SK-N-SH (cell line): ENCODE measurements around the gene METTL1. TPM values are rescaled to one million over a fixed set of nuclear protein-coding genes. Genes with fewer than 3 reads are reported as not detected.

Source experiments
- CTCF ChIA-PET: fragments of 300-600, 350-600 bp; formaldehyde crosslinking; extraction: SDS; loops from one replicate; lab custom pipeline; 2021; lab: Yijun Ruan, JAX
- POLR2A ChIA-PET: fragments of 350-600 bp; sonication (Branson Sonifier 250); formaldehyde crosslinking; extraction: SDS; loops from one replicate; lab custom pipeline; 2020; ENCODE audit warnings: antibody characterized with exemption, inconsistent platforms; lab: Yijun Ruan, JAX
- DNase-seq: peaks from one replicate; pipeline ENCODE4 v3.0.0; 2012
- H2AFZ ChIP-seq: fragments of 200-600 bp; sonication (generic); 2 replicates; pipeline ENCODE4 v1.8.1; 2016; ENCODE audit warnings: antibody characterized with exemption, mild to moderate bottlenecking, low read depth
- H3F3A ChIP-seq: fragments of 200-600 bp; sonication (generic); replicated peaks from 2 replicates; pipeline ENCODE3; 2016; ENCODE audit warnings: antibody characterized with exemption, mild to moderate bottlenecking; ENCODE audit not compliant: insufficient read depth
- H3K27ac ChIP-seq, 2 experiments: fragments of 200-500 bp in 1 of 2; fragments of 200-600 bp in 1 of 2; sonication (Bioruptor generic) in 1 of 2; sonication (generic), shearing (Covaris generic) in 1 of 2; 2 replicates each; pipeline versions ENCODE4 v1.5.1 to v1.6.1; 2014 to 2016; ENCODE audit warnings: low read depth in 2 of 2, inconsistent platforms in 1 of 2, low read length in 1 of 2, mild to moderate bottlenecking in 1 of 2, mixed read lengths in 1 of 2
- H3K27me3 ChIP-seq: fragments of 200-600 bp; sonication (generic), shearing (Covaris generic); 2 replicates; pipeline ENCODE4 v1.6.1; 2016; ENCODE audit warnings: mixed run types; ENCODE audit not compliant: insufficient read depth
- H3K36me3 ChIP-seq, 2 experiments: fragments of 200-500 bp in 1 of 2; fragments of 200-600 bp in 1 of 2; sonication (Bioruptor generic) in 1 of 2; sonication (generic) in 1 of 2; replicated peaks in 1 of 2; 2 replicates each; pipeline versions ENCODE3 to v1.5.1; 2014 to 2016; ENCODE audit warnings: low read length in 1 of 2, mild to moderate bottlenecking in 1 of 2; ENCODE audit not compliant: insufficient read depth in 2 of 2, control insufficient read depth in 1 of 2
- H3K4me1 ChIP-seq, 2 experiments: fragments of 200-500 bp in 1 of 2; fragments of 200-600 bp in 1 of 2; sonication (Bioruptor generic) in 1 of 2; sonication (generic), shearing (Covaris generic) in 1 of 2; 2 replicates each; pipeline versions ENCODE4 v1.5.1 to v1.6.1; 2014 to 2016; ENCODE audit warnings: low read depth in 1 of 2, low read length in 1 of 2, mixed run types in 1 of 2; ENCODE audit not compliant: insufficient read depth in 2 of 2, control insufficient read depth in 1 of 2
- H3K4me2 ChIP-seq: fragments of 200-600 bp; sonication (generic), shearing (Covaris generic); 2 replicates; pipeline ENCODE4 v1.6.1; 2017; ENCODE audit warnings: mixed run types
- H3K4me3 ChIP-seq, 2 experiments: fragments of 200-500 bp in 1 of 2; fragments of 200-600 bp in 1 of 2; sonication (Bioruptor generic) in 1 of 2; sonication (generic), shearing (Covaris generic) in 1 of 2; 2 replicates each; pipeline versions ENCODE4 v1.5.1 to v1.8.1; 2014 to 2016; ENCODE audit warnings: low read depth in 2 of 2, inconsistent platforms in 1 of 2, low read length in 1 of 2, mild to moderate bottlenecking in 1 of 2, mixed read lengths in 1 of 2, moderate library complexity in 1 of 2
- H3K79me2 ChIP-seq: fragments of 200-600 bp; sonication (generic); 2 replicates; pipeline ENCODE4 v1.8.1; 2017; ENCODE audit warnings: mild to moderate bottlenecking; ENCODE audit not compliant: insufficient read depth
- H3K9ac ChIP-seq: fragments of 200-600 bp; sonication (generic); 2 replicates; pipeline ENCODE4 v1.6.1; 2017; ENCODE audit warnings: mixed run types
- H3K9me2 ChIP-seq: fragments of 200-600 bp; sonication (generic); 2 replicates; pipeline ENCODE4 v1.6.1; 2017; ENCODE audit warnings: mixed run types
- H3K9me3 ChIP-seq: fragments of 200-600 bp; sonication (generic); 2 replicates; pipeline ENCODE4 v1.6.1; 2017; ENCODE audit warnings: mixed run types, mild to moderate bottlenecking, moderate library complexity
- H4K20me1 ChIP-seq: fragments of 200-600 bp; sonication (generic); 2 replicates; pipeline ENCODE4 v1.6.1; 2017; ENCODE audit warnings: mild to moderate bottlenecking, mixed run types; ENCODE audit not compliant: insufficient read depth
- EP300 ChIP-seq, 2 experiments: IDR thresholded peaks; 2 replicates each; pipeline versions ENCODE4 v1.4.0 to v1.6.1; 2012; ENCODE audit warnings: borderline replicate concordance in 1 of 2, low read depth in 1 of 2, low read length in 1 of 2
- EZH2phosphoT487 ChIP-seq: fragments of 200-600 bp; sonication (generic); IDR thresholded peaks from 2 replicates; pipeline ENCODE4 v1.6.1; 2017; ENCODE audit warnings: low read depth, mixed run types, mild to moderate bottlenecking, antibody characterized with exemption, moderate library complexity, borderline replicate concordance
- FOXJ3 ChIP-seq: sonication (generic); formaldehyde crosslinking; IDR thresholded peaks from 2 replicates; pipeline ENCODE4 v1.5.1; 2020; ENCODE audit warnings: mild to moderate bottlenecking, missing genetic modification reagents
- GATA2 ChIP-seq: sonication (generic); formaldehyde crosslinking; IDR thresholded peaks from 2 replicates; pipeline ENCODE4 v1.5.0; 2020; ENCODE audit warnings: mild to moderate bottlenecking, missing genetic modification reagents
- POLR2AphosphoS5 ChIP-seq: IDR thresholded peaks from 2 replicates; pipeline ENCODE4 v1.6.1; 2012; ENCODE audit warnings: low read depth, low read length
- RFX5 ChIP-seq: IDR thresholded peaks from 2 replicates; pipeline ENCODE4 v1.6.1; 2012; ENCODE audit warnings: mild to moderate bottlenecking, improper control_type of control experiment, low read length
- SMC3 ChIP-seq: IDR thresholded peaks from 2 replicates; pipeline ENCODE4 v1.6.1; 2012; ENCODE audit warnings: low read depth, low read length, improper control_type of control experiment
- TEAD4 ChIP-seq: IDR thresholded peaks from 2 replicates; pipeline ENCODE4 v1.4.0; 2012; ENCODE audit warnings: mild to moderate bottlenecking, borderline replicate concordance; ENCODE audit not compliant: insufficient read depth
- WGBS: methylation state at CpG from one replicate; pipeline ENCODE4 v1.1.6; 2017; ENCODE audit warnings: low lambda C conversion rate; 5-methylcytosine and 5-hydroxymethylcytosine counted together
- polyA plus RNA-seq, 3 experiments: library from polyadenylated mRNA; depleted of rRNA; stranded (reverse); fragments of >200 nt; gene quantifications; 2 replicates each; pipeline ENCODE4 v1.2.3, GENCODE V29; 2012
- TF ChIP-seq, protein P1 (sequence below): fragments of 150-350 bp; IDR thresholded peaks from 2 replicates; pipeline ENCODE4 v1.6.1; 2017; ENCODE audit warnings: antibody characterized with exemption, low read length, low read depth, borderline replicate concordance
- TF ChIP-seq, protein P2 (sequence below): fragments of 200-600 bp; sonication (generic); IDR thresholded peaks from 2 replicates; pipeline ENCODE4 v1.6.1; 2017; ENCODE audit warnings: antibody characterized with exemption, mild to moderate bottlenecking, moderate library complexity
- TF ChIP-seq, protein P3 (sequence below): IDR thresholded peaks from 2 replicates; pipeline ENCODE4 v1.4.0; 2012; ENCODE audit warnings: low read depth
- TF ChIP-seq, protein P4 (sequence below): fragments of 150-350 bp; IDR thresholded peaks from 2 replicates; pipeline ENCODE4 v1.6.1; 2016; ENCODE audit warnings: mild to moderate bottlenecking, low read depth, low read length
- TF ChIP-seq, protein P5 (sequence below): IDR thresholded peaks from 2 replicates; pipeline ENCODE4 v1.6.1; 2012; ENCODE audit warnings: mild to moderate bottlenecking, low read depth, low read length, moderate library complexity

Gene METTL1
- polyA plus RNA-seq, 1 of the 3 experiments (the other 2 are of a cell fraction): 28.0 TPM

DNA sequence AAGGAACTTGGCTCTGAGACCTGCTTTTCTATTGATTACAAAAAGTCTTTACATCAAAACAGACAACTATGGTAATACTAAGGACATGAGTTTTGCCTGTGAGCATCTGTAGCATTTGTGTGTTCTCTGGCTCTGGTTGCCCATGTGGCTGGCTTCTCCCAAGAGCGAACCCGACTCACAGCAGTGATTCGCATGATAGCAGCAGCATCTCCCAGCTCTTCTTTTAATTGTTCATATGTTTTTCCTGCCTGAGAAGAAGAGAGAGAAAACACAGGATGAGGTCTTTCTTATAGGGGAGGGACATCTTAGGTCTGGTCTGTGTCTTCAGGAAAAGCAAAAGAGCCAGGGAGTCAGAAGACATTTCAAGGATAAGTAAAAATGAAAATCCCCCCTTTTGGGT is 29.1 kb upstream of the METTL1 start:
- 98% methylated on average over 3 of the region's 3 CpGs for WGBS
- Histone ChIP-seq H3F3A (peaks cover 7% of the 10 kb centered on the region), H3K9ac (no peak overlapping the region), H3K4me1 (no peaks in the 10 kb centered on the region; a peak in 1 of 4 replicates), H3K9me3 (no peaks in the 10 kb centered on the region), H4K20me1 (no peaks in the 10 kb centered on the region), H2AFZ (no peak overlapping the region), H3K4me3 (no peak overlapping the region), H3K27me3 (no peaks in the 10 kb centered on the region), H3K27ac (no peak overlapping the region), H3K4me2 (no peak overlapping the region), H3K9me2 (no peaks in the 10 kb centered on the region), H3K79me2 (peaks cover 9% of the 10 kb centered on the region; the same call in 1 of the 2 replicates), H3K36me3 (peaks cover 39 to 63% of the 10 kb centered on the region in 2 experiments)
- TF ChIP-seq, protein P1, sequence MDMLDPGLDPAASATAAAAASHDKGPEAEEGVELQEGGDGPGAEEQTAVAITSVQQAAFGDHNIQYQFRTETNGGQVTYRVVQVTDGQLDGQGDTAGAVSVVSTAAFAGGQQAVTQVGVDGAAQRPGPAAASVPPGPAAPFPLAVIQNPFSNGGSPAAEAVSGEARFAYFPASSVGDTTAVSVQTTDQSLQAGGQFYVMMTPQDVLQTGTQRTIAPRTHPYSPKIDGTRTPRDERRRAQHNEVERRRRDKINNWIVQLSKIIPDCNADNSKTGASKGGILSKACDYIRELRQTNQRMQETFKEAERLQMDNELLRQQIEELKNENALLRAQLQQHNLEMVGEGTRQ: no peak
- no peak for TF ChIP-seq SMC3
- TF ChIP-seq, protein P2, sequence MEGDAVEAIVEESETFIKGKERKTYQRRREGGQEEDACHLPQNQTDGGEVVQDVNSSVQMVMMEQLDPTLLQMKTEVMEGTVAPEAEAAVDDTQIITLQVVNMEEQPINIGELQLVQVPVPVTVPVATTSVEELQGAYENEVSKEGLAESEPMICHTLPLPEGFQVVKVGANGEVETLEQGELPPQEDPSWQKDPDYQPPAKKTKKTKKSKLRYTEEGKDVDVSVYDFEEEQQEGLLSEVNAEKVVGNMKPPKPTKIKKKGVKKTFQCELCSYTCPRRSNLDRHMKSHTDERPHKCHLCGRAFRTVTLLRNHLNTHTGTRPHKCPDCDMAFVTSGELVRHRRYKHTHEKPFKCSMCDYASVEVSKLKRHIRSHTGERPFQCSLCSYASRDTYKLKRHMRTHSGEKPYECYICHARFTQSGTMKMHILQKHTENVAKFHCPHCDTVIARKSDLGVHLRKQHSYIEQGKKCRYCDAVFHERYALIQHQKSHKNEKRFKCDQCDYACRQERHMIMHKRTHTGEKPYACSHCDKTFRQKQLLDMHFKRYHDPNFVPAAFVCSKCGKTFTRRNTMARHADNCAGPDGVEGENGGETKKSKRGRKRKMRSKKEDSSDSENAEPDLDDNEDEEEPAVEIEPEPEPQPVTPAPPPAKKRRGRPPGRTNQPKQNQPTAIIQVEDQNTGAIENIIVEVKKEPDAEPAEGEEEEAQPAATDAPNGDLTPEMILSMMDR: no peak
- DNase-seq: no peak
- ChIA-PET CTCF (interaction anchor here (3.8 to 12.0 kb wide), 2 partner anchors 14 to 103 kb away, joined by 51 to 96 read pairs; partner anchors contain the start of gene AVIL), POLR2A (no interaction called here)

DNA sequence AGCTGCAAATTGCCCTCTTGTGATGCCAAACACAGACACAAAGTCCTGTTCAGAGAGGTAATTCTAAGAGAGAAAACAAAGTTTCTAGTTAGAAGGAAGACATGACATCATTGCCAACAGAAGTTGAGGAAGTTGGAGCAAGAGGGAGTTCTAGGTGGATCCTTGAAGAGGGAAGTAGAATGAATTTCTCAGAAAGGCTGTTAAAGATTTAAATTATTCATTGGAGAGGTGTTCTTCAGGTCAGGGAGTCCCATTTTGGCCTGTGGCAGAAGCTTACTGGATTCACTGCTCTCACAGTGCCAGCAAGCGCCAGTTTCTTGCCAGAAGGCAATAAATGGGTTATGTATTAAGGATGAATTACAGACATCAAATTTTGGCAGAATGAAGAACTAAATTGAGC is 26.0 kb upstream of the METTL1 start:
- no peak overlapping the region for H3K4me2 ChIP-seq
- H2AFZ ChIP-seq: no peak overlapping the region
- WGBS: 100% methylated on average over 1 of the region's 1 CpG
- peaks cover 22% of the 10 kb centered on the region for H3F3A ChIP-seq
- ChIA-PET POLR2A (no interaction called here), CTCF (interaction anchor here (1.3 to 12.0 kb wide), 3 partner anchors 15 to 108 kb away, joined by 3 to 96 read pairs (median 17); partner anchors contain the start of genes AVIL and TSFM)
- no peaks in the 10 kb centered on the region for H3K9me3 ChIP-seq
- peaks cover 18% of the 10 kb centered on the region; the same call in 1 of the 2 replicates for H3K79me2 ChIP-seq
- no peak overlapping the region for H3K4me3 ChIP-seq
- DNase-seq: no peak
- H3K27ac ChIP-seq: no peak overlapping the region; a peak in 1 of 4 replicates
- H3K4me1 ChIP-seq: peaks cover 0 to 6% of the 10 kb centered on the region in 2 experiments; a peak in 2 of 4 replicates
- H4K20me1 ChIP-seq: no peaks in the 10 kb centered on the region
- H3K9ac ChIP-seq: no peak overlapping the region
- peaks cover 45 to 65% of the 10 kb centered on the region in 2 experiments for H3K36me3 ChIP-seq
- no peaks in the 10 kb centered on the region for H3K9me2 ChIP-seq
- no peaks in the 10 kb centered on the region for H3K27me3 ChIP-seq
- no peak for TF ChIP-seq FOXJ3
- TF ChIP-seq, protein P3, sequence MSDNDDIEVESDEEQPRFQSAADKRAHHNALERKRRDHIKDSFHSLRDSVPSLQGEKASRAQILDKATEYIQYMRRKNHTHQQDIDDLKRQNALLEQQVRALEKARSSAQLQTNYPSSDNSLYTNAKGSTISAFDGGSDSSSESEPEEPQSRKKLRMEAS: no peak
- TF ChIP-seq, protein P4, sequence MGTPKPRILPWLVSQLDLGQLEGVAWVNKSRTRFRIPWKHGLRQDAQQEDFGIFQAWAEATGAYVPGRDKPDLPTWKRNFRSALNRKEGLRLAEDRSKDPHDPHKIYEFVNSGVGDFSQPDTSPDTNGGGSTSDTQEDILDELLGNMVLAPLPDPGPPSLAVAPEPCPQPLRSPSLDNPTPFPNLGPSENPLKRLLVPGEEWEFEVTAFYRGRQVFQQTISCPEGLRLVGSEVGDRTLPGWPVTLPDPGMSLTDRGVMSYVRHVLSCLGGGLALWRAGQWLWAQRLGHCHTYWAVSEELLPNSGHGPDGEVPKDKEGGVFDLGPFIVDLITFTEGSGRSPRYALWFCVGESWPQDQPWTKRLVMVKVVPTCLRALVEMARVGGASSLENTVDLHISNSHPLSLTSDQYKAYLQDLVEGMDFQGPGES: no peak
- TF ChIP-seq EP300 (IDR thresholded peaks at IDR 0.05; ENCODE audit: borderline replicate concordance in 1 of 2, low read depth in 1 of 2, low read length in 1 of 2): no peak
- TF ChIP-seq, protein P2: no peak
- TF ChIP-seq POLR2AphosphoS5: no peak
- no peak for TF ChIP-seq RFX5
- no peak for TF ChIP-seq EZH2phosphoT487
- TF ChIP-seq, protein P5, sequence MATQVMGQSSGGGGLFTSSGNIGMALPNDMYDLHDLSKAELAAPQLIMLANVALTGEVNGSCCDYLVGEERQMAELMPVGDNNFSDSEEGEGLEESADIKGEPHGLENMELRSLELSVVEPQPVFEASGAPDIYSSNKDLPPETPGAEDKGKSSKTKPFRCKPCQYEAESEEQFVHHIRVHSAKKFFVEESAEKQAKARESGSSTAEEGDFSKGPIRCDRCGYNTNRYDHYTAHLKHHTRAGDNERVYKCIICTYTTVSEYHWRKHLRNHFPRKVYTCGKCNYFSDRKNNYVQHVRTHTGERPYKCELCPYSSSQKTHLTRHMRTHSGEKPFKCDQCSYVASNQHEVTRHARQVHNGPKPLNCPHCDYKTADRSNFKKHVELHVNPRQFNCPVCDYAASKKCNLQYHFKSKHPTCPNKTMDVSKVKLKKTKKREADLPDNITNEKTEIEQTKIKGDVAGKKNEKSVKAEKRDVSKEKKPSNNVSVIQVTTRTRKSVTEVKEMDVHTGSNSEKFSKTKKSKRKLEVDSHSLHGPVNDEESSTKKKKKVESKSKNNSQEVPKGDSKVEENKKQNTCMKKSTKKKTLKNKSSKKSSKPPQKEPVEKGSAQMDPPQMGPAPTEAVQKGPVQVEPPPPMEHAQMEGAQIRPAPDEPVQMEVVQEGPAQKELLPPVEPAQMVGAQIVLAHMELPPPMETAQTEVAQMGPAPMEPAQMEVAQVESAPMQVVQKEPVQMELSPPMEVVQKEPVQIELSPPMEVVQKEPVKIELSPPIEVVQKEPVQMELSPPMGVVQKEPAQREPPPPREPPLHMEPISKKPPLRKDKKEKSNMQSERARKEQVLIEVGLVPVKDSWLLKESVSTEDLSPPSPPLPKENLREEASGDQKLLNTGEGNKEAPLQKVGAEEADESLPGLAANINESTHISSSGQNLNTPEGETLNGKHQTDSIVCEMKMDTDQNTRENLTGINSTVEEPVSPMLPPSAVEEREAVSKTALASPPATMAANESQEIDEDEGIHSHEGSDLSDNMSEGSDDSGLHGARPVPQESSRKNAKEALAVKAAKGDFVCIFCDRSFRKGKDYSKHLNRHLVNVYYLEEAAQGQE: no peak
- TF ChIP-seq GATA2 (CRISPR knock-in tag): no peak
- no peak for TF ChIP-seq TEAD4
